Pulmonary artery endothelial cell (primary cell): Measurements from ENCODE around the gene STK17B. TPM values are rescaled to one million over a fixed set of nuclear protein-coding genes. Genes with fewer than 3 reads are reported as not detected.

ENCODE experiments used
- total RNA-seq: library from RNA; depleted of rRNA; stranded (reverse); fragments of >200 nt; gene quantifications from 2 replicates; pipeline ENCODE4 v1.2.3, GENCODE V29; 2014

The STK17B gene
- total RNA-seq, 1 donor from 2014 or later = 10.6 TPM

Other genes starting within 250 kb of the STK17B start
- 0.11 and 0.20 TPM in 2 replicates for gene DNAH7, start 102.7 kb downstream of the STK17B start, total RNA-seq